ENCODE measurements around the gene SAPCD2. TPM values are rescaled to one million over a fixed set of nuclear protein-coding genes. Genes with fewer than 3 reads are reported as not detected.

The SAPCD2 gene
- total RNA-seq, 1 donor from 2014 or later = 15.3 TPM

DNA sequence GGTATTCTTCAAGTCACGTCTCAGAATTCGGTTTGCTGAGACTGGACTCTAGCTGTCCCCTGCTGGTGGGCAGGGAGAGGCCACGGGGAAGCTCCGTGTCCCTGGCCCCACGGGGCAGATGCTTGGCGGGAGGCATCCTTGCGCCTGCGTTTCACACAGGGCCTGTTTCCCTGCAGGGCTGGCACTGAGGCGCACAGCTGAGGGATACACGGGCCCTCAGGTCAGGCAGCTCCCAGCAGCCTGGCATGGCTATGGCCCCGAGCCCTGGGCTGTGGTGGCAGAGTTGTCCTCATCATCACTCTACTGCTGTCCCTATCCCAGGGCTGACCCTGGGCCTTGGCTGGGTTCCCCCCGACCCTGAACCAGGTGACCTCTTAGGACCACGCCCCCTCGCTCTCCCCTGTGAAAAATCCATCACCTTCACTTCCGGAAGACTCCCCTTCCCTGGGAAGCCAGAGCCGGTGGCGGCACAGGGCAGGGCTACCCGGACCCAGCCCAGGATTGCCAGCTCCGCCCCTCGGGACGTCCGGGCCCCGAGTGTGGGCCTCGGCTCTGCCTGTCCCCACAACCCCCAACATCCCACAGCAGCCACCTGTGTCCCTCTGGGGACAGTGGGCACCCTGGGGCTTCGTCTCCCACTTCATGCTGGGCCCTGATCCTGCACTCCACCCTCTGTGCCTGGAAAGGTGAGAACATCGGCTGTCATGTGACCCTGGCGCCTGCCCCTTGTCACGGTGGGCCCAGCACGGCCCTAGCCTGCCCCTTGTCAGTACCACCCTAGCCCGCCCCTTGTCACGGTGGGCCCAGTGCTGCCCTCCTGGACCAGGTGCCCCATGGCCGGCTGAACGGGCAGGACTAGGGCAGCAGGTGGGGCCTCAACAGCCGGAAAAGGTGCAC is 39.1 kb upstream of the SAPCD2 start:
- Mint-ChIP-seq H3K27me3 (peaks cover 9% of the 10 kb centered on the region), H3K4me1 (ENCODE audit: low read depth) (no peaks in the 10 kb centered on the region), H3K9me3 (ENCODE audit: low read depth) (no peaks in the 10 kb centered on the region), H3K4me3 (ENCODE audit: low read depth) (no peak overlapping the region), H3K36me3 (ENCODE audit: insufficient read depth) (peaks cover 13% of the 10 kb centered on the region), H3K27ac (no peak overlapping the region)
- TF ChIP-seq, protein P1, sequence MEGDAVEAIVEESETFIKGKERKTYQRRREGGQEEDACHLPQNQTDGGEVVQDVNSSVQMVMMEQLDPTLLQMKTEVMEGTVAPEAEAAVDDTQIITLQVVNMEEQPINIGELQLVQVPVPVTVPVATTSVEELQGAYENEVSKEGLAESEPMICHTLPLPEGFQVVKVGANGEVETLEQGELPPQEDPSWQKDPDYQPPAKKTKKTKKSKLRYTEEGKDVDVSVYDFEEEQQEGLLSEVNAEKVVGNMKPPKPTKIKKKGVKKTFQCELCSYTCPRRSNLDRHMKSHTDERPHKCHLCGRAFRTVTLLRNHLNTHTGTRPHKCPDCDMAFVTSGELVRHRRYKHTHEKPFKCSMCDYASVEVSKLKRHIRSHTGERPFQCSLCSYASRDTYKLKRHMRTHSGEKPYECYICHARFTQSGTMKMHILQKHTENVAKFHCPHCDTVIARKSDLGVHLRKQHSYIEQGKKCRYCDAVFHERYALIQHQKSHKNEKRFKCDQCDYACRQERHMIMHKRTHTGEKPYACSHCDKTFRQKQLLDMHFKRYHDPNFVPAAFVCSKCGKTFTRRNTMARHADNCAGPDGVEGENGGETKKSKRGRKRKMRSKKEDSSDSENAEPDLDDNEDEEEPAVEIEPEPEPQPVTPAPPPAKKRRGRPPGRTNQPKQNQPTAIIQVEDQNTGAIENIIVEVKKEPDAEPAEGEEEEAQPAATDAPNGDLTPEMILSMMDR (IDR thresholded peaks at IDR 0.05; ENCODE audit: unreplicated experiment) = no peak
- DNase-seq (ENCODE audit: low spot score, unreplicated experiment) = no peak

DNA sequence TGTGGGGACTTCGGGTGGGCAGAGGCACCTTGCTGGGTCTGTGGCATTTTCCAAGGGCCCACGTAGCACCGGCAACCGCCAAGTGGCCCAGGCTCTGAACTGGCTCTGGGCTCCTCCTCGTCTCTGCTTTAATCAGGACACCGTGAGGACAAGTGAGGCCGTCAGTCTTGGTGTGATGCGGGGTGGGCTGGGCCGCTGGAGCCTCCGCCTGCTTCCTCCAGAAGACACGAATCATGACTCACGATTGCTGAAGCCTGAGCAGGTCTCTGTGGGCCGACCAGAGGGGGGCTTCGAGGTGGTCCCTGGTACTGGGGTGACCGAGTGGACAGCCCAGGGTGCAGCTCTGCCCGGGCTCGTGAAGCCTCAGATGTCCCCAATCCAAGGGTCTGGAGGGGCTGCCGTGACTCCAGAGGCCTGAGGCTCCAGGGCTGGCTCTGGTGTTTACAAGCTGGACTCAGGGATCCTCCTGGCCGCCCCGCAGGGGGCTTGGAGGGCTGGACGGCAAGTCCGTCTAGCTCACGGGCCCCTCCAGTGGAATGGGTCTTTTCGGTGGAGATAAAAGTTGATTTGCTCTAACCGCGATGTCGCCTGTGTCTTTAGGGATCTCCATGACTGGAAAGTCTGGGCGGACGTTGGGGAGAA is 38.4 kb upstream of the SAPCD2 start:
- Mint-ChIP-seq H3K36me3 (ENCODE audit: insufficient read depth) (peaks cover 18% of the 10 kb centered on the region), H3K4me1 (ENCODE audit: low read depth) (no peaks in the 10 kb centered on the region), H3K27ac (no peak overlapping the region), H3K27me3 (peaks cover 9% of the 10 kb centered on the region), H3K4me3 (ENCODE audit: low read depth) (no peak overlapping the region), H3K9me3 (ENCODE audit: low read depth) (no peaks in the 10 kb centered on the region)
- TF ChIP-seq, protein P1 (IDR thresholded peaks at IDR 0.05; ENCODE audit: unreplicated experiment) = no peak
- no peak for DNase-seq (ENCODE audit: low spot score, unreplicated experiment)

DNA sequence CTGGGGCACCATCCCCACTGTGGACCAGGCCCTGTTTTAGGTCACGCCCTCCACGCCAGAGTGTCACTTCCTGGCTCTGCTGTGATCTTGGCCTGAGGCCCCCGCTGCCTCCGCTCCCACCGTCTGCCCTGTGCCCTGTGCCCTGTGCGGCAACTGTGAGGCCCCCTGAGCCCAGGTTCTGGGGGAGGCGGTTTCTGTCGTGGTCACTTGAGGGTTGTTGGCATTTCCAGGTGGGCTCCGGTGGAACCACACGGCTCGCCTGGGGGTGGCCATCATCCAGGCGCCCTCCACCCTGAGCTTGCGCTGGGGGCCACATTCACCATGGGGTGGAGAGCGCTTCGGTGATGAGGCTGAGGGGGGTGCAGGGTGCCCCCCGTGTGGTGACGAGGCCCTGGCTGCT is 37.6 kb upstream of the SAPCD2 start:
- no peaks in the 10 kb centered on the region for H3K4me1 Mint-ChIP-seq (ENCODE audit: low read depth)

DNA sequence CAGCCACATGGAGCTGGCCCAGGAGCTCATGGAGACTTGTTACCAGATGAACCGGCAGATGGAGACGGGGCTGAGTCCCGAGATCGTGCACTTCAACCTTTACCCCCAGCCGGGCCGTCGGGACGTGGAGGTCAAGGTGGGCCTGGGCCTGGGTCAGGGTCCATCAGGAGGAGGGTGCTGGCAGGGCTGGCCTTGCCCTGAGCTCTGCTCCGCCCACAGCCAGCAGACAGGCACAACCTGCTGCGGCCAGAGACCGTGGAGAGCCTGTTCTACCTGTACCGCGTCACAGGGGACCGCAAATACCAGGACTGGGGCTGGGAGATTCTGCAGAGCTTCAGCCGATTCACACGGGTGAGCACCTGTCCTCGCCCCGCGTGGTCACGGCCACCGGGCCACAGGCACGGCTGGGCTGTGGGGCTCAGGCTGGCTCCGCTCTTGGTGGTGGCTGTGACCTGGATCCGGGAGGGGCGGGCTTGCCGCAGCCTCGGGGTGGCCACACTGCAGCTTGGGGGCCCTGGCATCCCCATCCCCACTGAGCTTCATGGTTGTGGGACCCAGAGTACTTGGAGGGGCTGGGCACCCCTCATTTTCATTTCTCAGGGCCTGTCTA is 37.1 kb upstream of the SAPCD2 start:
- DNase-seq (ENCODE audit: low spot score, unreplicated experiment) = no peak
- no peaks in the 10 kb centered on the region for H3K27me3 Mint-ChIP-seq
- no peak overlapping the region for H3K4me3 Mint-ChIP-seq (ENCODE audit: low read depth)
- H3K36me3 Mint-ChIP-seq (ENCODE audit: insufficient read depth) = peaks cover 19% of the 10 kb centered on the region
- no peaks in the 10 kb centered on the region for H3K4me1 Mint-ChIP-seq (ENCODE audit: low read depth)
- TF ChIP-seq, protein P1 (IDR thresholded peaks at IDR 0.05; ENCODE audit: unreplicated experiment) = no peak
- H3K9me3 Mint-ChIP-seq (ENCODE audit: low read depth) = no peaks in the 10 kb centered on the region
- H3K27ac Mint-ChIP-seq = no peak overlapping the region

More for the DNA sequence above, 37.6 kb upstream of the SAPCD2 start:
- DNase-seq (ENCODE audit: low spot score, unreplicated experiment) = no peak
- Mint-ChIP-seq H3K27me3 (peaks cover 3% of the 10 kb centered on the region), H3K27ac (no peak overlapping the region), H3K9me3 (ENCODE audit: low read depth) (no peaks in the 10 kb centered on the region), H3K36me3 (ENCODE audit: insufficient read depth) (peaks cover 20% of the 10 kb centered on the region), H3K4me3 (ENCODE audit: low read depth) (no peak overlapping the region)
- TF ChIP-seq, protein P1 (IDR thresholded peaks at IDR 0.05; ENCODE audit: unreplicated experiment) = no peak

DNA sequence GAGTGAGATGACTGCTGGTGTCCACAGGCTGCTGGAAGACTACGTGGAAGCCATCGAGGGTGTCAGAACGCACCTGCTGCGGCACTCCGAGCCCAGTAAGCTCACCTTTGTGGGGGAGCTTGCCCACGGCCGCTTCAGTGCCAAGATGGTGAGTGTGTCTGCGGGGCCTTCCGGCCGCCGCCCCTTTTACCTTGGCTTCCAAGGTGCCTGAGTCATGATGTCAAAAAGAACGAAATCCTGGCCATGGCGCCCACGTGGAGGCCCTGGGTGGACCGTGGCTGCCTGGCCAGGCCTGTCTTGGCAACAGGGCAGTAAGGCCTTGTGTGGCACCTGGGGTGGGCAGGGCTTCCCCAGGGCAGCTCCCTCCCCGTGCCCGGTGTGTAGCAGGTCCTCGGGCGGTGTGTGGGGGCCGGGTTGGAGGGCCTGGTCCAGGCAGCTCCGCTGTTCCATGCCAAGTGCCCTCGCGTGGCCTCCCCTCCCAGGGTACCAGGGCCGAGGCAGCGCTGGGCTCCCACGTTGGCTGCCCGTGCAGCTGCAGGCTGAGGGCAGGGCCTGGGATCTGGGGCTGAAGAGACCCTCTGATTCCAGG is 36.4 kb upstream of the SAPCD2 start:
- Mint-ChIP-seq H3K27me3 (no peaks in the 10 kb centered on the region), H3K36me3 (ENCODE audit: insufficient read depth) (peaks cover 19% of the 10 kb centered on the region), H3K4me1 (ENCODE audit: low read depth) (no peaks in the 10 kb centered on the region), H3K4me3 (ENCODE audit: low read depth) (no peak overlapping the region), H3K27ac (no peak overlapping the region), H3K9me3 (ENCODE audit: low read depth) (no peaks in the 10 kb centered on the region)
- TF ChIP-seq, protein P1 (IDR thresholded peaks at IDR 0.05; ENCODE audit: unreplicated experiment) = no peak
- no peak for DNase-seq (ENCODE audit: low spot score, unreplicated experiment)
